ENCODE data around the gene EFL1. TPM values are rescaled to one million over a fixed set of nuclear protein-coding genes. Genes with fewer than 3 reads are reported as not detected.

Gene EFL1
- total RNA-seq, 1 donor from 2014 or later: 13.3 TPM

- DNase-seq (ENCODE audit: extremely low spot score in 2 of 2): no peak
- no peaks in the 10 kb centered on the region for H3K9me3 ChIP-seq
- H3K27ac ChIP-seq: peak overlapping the region; percentile 45
- H3K4me1 ChIP-seq: peaks cover 19% of the 10 kb centered on the region
- H3K36me3 ChIP-seq: no peaks in the 10 kb centered on the region
- no peak for TF ChIP-seq POLR2A (IDR thresholded peaks at IDR 0.05)
- peak in 1 of 2 donors; percentile 61 for TF ChIP-seq POLR2AphosphoS5 (IDR thresholded peaks at IDR 0.05; ENCODE audit: insufficient read depth in 1 of 2, low read depth in 1 of 2)
- TF ChIP-seq CTCF (IDR thresholded peaks at IDR 0.05): no peak
- H3K4me3 ChIP-seq: no peak overlapping the region
- no peaks in the 10 kb centered on the region for H3K27me3 ChIP-seq
- intact Hi-C loops (cut with DNase I): no loop called here
Measured at GRCh38 chr15:82177291-82178010, 85.1 kb downstream of the EFL1 start.

- intact Hi-C loops (cut with DNase I): no loop called here
- Histone ChIP-seq H3K4me3 (no peak overlapping the region), H3K36me3 (no peaks in the 10 kb centered on the region), H3K4me1 (peaks cover 19% of the 10 kb centered on the region), H3K27ac (peak overlapping the region; percentile 45), H3K27me3 (no peaks in the 10 kb centered on the region), H3K9me3 (no peaks in the 10 kb centered on the region)
- TF ChIP-seq CTCF (IDR thresholded peaks at IDR 0.05): no peak
- TF ChIP-seq POLR2A (IDR thresholded peaks at IDR 0.05): no peak
- TF ChIP-seq POLR2AphosphoS5 (IDR thresholded peaks at IDR 0.05; ENCODE audit: insufficient read depth in 1 of 2, low read depth in 1 of 2): no peak
- no peak for DNase-seq (ENCODE audit: extremely low spot score in 2 of 2)
Measured at GRCh38 chr15:82176542-82176941, 86.0 kb downstream of the EFL1 start.

GRCh38 chr15:82174471-82175235, 87.9 kb downstream of the EFL1 start:
- no peak for DNase-seq (ENCODE audit: extremely low spot score in 2 of 2)
- Histone ChIP-seq H3K27me3 (no peaks in the 10 kb centered on the region), H3K27ac (no peak overlapping the region), H3K4me1 (peaks cover 19% of the 10 kb centered on the region), H3K9me3 (no peaks in the 10 kb centered on the region), H3K36me3 (no peaks in the 10 kb centered on the region), H3K4me3 (no peak overlapping the region)
- no peak for TF ChIP-seq POLR2AphosphoS5 (IDR thresholded peaks at IDR 0.05; ENCODE audit: insufficient read depth in 1 of 2, low read depth in 1 of 2)
- TF ChIP-seq POLR2A (IDR thresholded peaks at IDR 0.05): no peak
- no peak for TF ChIP-seq CTCF (IDR thresholded peaks at IDR 0.05)
- intact Hi-C loops (cut with DNase I): no loop called here

GRCh38 chr15:82173108-82173507, 89.4 kb downstream of the EFL1 start:
- DNase-seq (ENCODE audit: extremely low spot score in 2 of 2): no peak
- no peak for TF ChIP-seq CTCF (IDR thresholded peaks at IDR 0.05)
- no peaks in the 10 kb centered on the region for H3K36me3 ChIP-seq
- intact Hi-C loops (cut with DNase I): no loop called here
- no peak overlapping the region for H3K4me3 ChIP-seq
- H3K27ac ChIP-seq: no peak overlapping the region
- H3K9me3 ChIP-seq: no peaks in the 10 kb centered on the region
- H3K4me1 ChIP-seq: peaks cover 13% of the 10 kb centered on the region
- no peaks in the 10 kb centered on the region for H3K27me3 ChIP-seq

- Histone ChIP-seq H3K9me3 (no peaks in the 10 kb centered on the region), H3K4me1 (peaks cover 7% of the 10 kb centered on the region), H3K36me3 (no peaks in the 10 kb centered on the region), H3K4me3 (no peak overlapping the region), H3K27ac (no peak overlapping the region), H3K27me3 (no peaks in the 10 kb centered on the region)
- intact Hi-C loops (cut with DNase I): no loop called here
- DNase-seq (ENCODE audit: extremely low spot score in 2 of 2): no peak
- no peak for TF ChIP-seq CTCF (IDR thresholded peaks at IDR 0.05)
- peak in 1 of 2 donors; percentile 19 for TF ChIP-seq POLR2AphosphoS5 (IDR thresholded peaks at IDR 0.05; ENCODE audit: insufficient read depth in 1 of 2, low read depth in 1 of 2)
- no peak for TF ChIP-seq POLR2A (IDR thresholded peaks at IDR 0.05)
Measured at GRCh38 chr15:82172506-82172905, 90.0 kb downstream of the EFL1 start.
